Ascending aorta (tissue), 2 donors: Measurements from ENCODE around the gene MTA3. TPM values are rescaled to one million over a fixed set of nuclear protein-coding genes. Genes with fewer than 3 reads are reported as not detected.
"Not testable (repeated sequence)": the region's sequence is repeated elsewhere in the genome, so short reads cannot be mapped to it uniquely, and the experiment has no call there.

Experiments
- DNase-seq, 2 donors: peaks; one replicate each; pipeline ENCODE4 v3.0.0-alpha.2; 2019; ENCODE audit warnings: low spot score in 2 of 2
- H3K27ac ChIP-seq, 2 donors: fragments of 200-600 bp; sonication (generic); one replicate each; pipeline ENCODE4 v1.5.1; 2016 to 2017; ENCODE audit warnings: mild to moderate bottlenecking in 1 of 2
- H3K27me3 ChIP-seq: fragments of 200-600 bp; sonication (generic); one replicate; pipeline ENCODE4 v1.5.1; 2017
- H3K36me3 ChIP-seq, 2 donors: fragments of 200-600 bp; sonication (generic); one replicate each; pipeline ENCODE4 v1.5.1; 2016
- H3K4me1 ChIP-seq, 2 donors: fragments of 200-600 bp; sonication (generic); one replicate each; pipeline ENCODE4 v1.5.1; 2016 to 2017; ENCODE audit warnings: mild to moderate bottlenecking in 1 of 2
- H3K4me3 ChIP-seq, 2 donors: fragments of 200-600 bp; sonication (generic); one replicate each; pipeline ENCODE4 v1.5.1; 2016 to 2017; ENCODE audit warnings: mild to moderate bottlenecking in 1 of 2
- H3K9me3 ChIP-seq, 2 donors: fragments of 200-600 bp; sonication (generic); one replicate each; pipeline ENCODE4 v1.5.1; 2016
- CTCF ChIP-seq, 3 experiments: fragments of 200-600 bp in 2 of 3; fragments of 450-650 bp in 1 of 3; sonication (generic) in 2 of 3; IDR thresholded peaks; one replicate each; pipeline ENCODE4 v1.5.1; 2016 to 2019; ENCODE audit warnings: antibody characterized with exemption in 3 of 3, mild to moderate bottlenecking in 1 of 3, moderate library complexity in 1 of 3
- intact Hi-C: fragments of 100-400 bp; cut with DNase I; formaldehyde crosslinking; loops from one replicate; pipeline ENCODE4 v1.15.1; 2023
- total RNA-seq: library from RNA; depleted of rRNA; stranded (reverse); fragments of >200 nt; gene quantifications from one replicate; pipeline ENCODE4 v1.1.0, GENCODE V29; 2016

MTA3 gene
- total RNA-seq, 1 donor from 2014 or later: 59.2 TPM

- no peaks in the 10 kb centered on the region for H3K27me3 ChIP-seq
- intact Hi-C loops: no loop called here
- H3K4me1 ChIP-seq: no peaks in the 10 kb centered on the region
- H3K9me3 ChIP-seq: peaks cover 0 to 6% of the 10 kb centered on the region in 2 donors
- peaks cover 0 to 6% of the 10 kb centered on the region in 2 donors for H3K36me3 ChIP-seq
- TF ChIP-seq CTCF (IDR thresholded peaks at IDR 0.05): no peak
- DNase-seq: no peak
- H3K27ac ChIP-seq: no peak overlapping the region
- no peak overlapping the region for H3K4me3 ChIP-seq
These were observed 157.2 kb downstream of the MTA3 start for GRCh38 chr2:42725657-42726056.

- Histone ChIP-seq H3K36me3 (peaks cover 0 to 6% of the 10 kb centered on the region in 2 donors), H3K27ac (no peak overlapping the region), H3K27me3 (no peaks in the 10 kb centered on the region), H3K4me3 (no peak overlapping the region), H3K9me3 (peaks cover 0 to 6% of the 10 kb centered on the region in 2 donors), H3K4me1 (no peaks in the 10 kb centered on the region)
- DNase-seq: no peak
- no peak for TF ChIP-seq CTCF (IDR thresholded peaks at IDR 0.05)
- intact Hi-C loops: no loop called here
These were observed 158.2 kb downstream of the MTA3 start for GRCh38 chr2:42726680-42727079.

- peaks cover 0 to 15% of the 10 kb centered on the region in 2 donors for H3K9me3 ChIP-seq
- H3K27me3 ChIP-seq, H3K27ac ChIP-seq, DNase-seq, H3K4me1 ChIP-seq, intact Hi-C loops, H3K4me3 ChIP-seq: not testable (repeated sequence)
- H3K36me3 ChIP-seq: peaks cover 0 to 15% of the 10 kb centered on the region in 2 donors
These were observed 162.9 kb downstream of the MTA3 start for GRCh38 chr2:42731316-42731715.

GRCh38 chr2:42733852-42734251 lies 165.4 kb downstream of the MTA3 start:
- no peak overlapping the region for H3K27ac ChIP-seq
- no peak for DNase-seq
- no peak for TF ChIP-seq CTCF (IDR thresholded peaks at IDR 0.05)
- no peak overlapping the region for H3K4me3 ChIP-seq
- intact Hi-C loops: no loop called here
- H3K27me3 ChIP-seq: no peaks in the 10 kb centered on the region
- H3K9me3 ChIP-seq: peaks cover 0 to 15% of the 10 kb centered on the region in 2 donors
- H3K4me1 ChIP-seq: no peaks in the 10 kb centered on the region
- H3K36me3 ChIP-seq: peaks cover 0 to 23% of the 10 kb centered on the region in 2 donors

- no peak for DNase-seq
- intact Hi-C loops: no loop called here
- Histone ChIP-seq H3K4me1 (no peaks in the 10 kb centered on the region), H3K27me3 (no peaks in the 10 kb centered on the region), H3K4me3 (no peak overlapping the region), H3K27ac (no peak overlapping the region), H3K9me3 (peaks cover 0 to 10% of the 10 kb centered on the region in 2 donors), H3K36me3 (peaks cover 0 to 37% of the 10 kb centered on the region in 2 donors)
- TF ChIP-seq CTCF (IDR thresholded peaks at IDR 0.05): no peak
These were observed 168.3 kb downstream of the MTA3 start for GRCh38 chr2:42736598-42737322.

- no peak for DNase-seq
- Histone ChIP-seq H3K27ac (no peak overlapping the region), H3K4me3 (no peak overlapping the region), H3K27me3 (no peaks in the 10 kb centered on the region), H3K36me3 (peaks cover 4 to 24% of the 10 kb centered on the region in 2 donors), H3K9me3 (no peaks in the 10 kb centered on the region), H3K4me1 (no peaks in the 10 kb centered on the region)
- intact Hi-C loops: no loop called here
- no peak for TF ChIP-seq CTCF (IDR thresholded peaks at IDR 0.05)
These were observed 172.7 kb downstream of the MTA3 start for GRCh38 chr2:42741140-42741539.
